ENCODE measurements around the gene VTN. TPM values are rescaled to one million over a fixed set of nuclear protein-coding genes. Genes with fewer than 3 reads are reported as not detected.
A peak's percentile ranks its signal among the peaks of the same experiment; 100 is the strongest.
"Not testable (repeated sequence)": the region's sequence is repeated elsewhere in the genome, so short reads cannot be mapped to it uniquely, and the experiment has no call there.

Gene VTN
- total and polyA plus RNA-seq, 11 donors: 16.9 to 120 (median 65.3) TPM

- peaks cover 0 to 61% (median 41%) of the 10 kb centered on the region in 12 donors for H3K4me1 ChIP-seq
- H3K27ac ChIP-seq: peak overlapping the region in 1 of 12 donors; percentile 99
- H3K36me3 ChIP-seq: peaks cover 4 to 63% (median 61%) of the 10 kb centered on the region in 9 donors
- TF ChIP-seq CTCF (IDR thresholded peaks at IDR 0.05) (no peak), POLR2A (IDR thresholded peaks at IDR 0.05) (no peak)
- WGBS, 4 donors: 87 to 97% (median 88%) methylated on average over 6 of the region's 6 CpGs
- no peaks in the 10 kb centered on the region for H3K27me3 ChIP-seq
- DNase-seq: no peak
- ATAC-seq: no peak
- no peak overlapping the region for H3K4me3 ChIP-seq
- no peaks in the 10 kb centered on the region for H3K9me3 ChIP-seq
- intact Hi-C loops (cut with DNase I): no loop called here
Measured at GRCh38 chr17:28340374-28340773, 29.7 kb downstream of the VTN start.

- Histone ChIP-seq H3K27ac (peak overlapping the region in 11 of 12 donors; percentile 15 to 100 (median 98)), H3K4me3 (peak overlapping the region in 1 of 12 donors; percentile 15), H3K36me3 (peaks cover 4 to 54% (median 51%) of the 10 kb centered on the region in 9 donors), H3K27me3 (no peaks in the 10 kb centered on the region), H3K4me1 (peaks cover 0 to 57% (median 41%) of the 10 kb centered on the region in 12 donors), H3K9me3 (no peaks in the 10 kb centered on the region)
- DNase-seq: no peak
- intact Hi-C loops (cut with DNase I): loop anchor here in 3 of 10 donors (5.0 to 10.0 kb wide), 3 partner anchors 605 to 615 kb away; partner anchors contain the start of gene PHF12 (in 2 of the 3)
- no peak for ATAC-seq
- WGBS, 4 donors: 82 to 92% (median 91%) methylated on average over 15 of the region's 15 CpGs
- no peak for TF ChIP-seq POLR2A (IDR thresholded peaks at IDR 0.05)
- TF ChIP-seq CTCF (IDR thresholded peaks at IDR 0.05): no peak
Measured at GRCh38 chr17:28339431-28339830, 30.7 kb downstream of the VTN start.

GRCh38 chr17:28338769-28339212 lies 31.3 kb downstream of the VTN start:
- not testable (repeated sequence) for H3K9me3 ChIP-seq, H3K27me3 ChIP-seq, DNase-seq, ATAC-seq
- Histone ChIP-seq H3K36me3 (peaks cover 1 to 47% (median 45%) of the 10 kb centered on the region in 9 donors), H3K27ac (peak overlapping the region in 11 of 12 donors; percentile 93 to 100 (median 98)), H3K4me1 (peaks cover 0 to 62% (median 48%) of the 10 kb centered on the region in 12 donors), H3K4me3 (peak overlapping the region in 7 of 12 donors; percentile 15 to 93 (median 25))
- WGBS, 4 donors: 69 to 79% (median 75%) methylated on average over 7 to 8 of the region's 8 CpGs
- intact Hi-C loops (cut with DNase I): loop anchor here in 3 of 10 donors (5.0 to 10.0 kb wide), 3 partner anchors 606 to 616 kb away; partner anchors contain the start of gene PHF12 (in 2 of the 3)

GRCh38 chr17:28338056-28338768 lies 31.9 kb downstream of the VTN start:
- ATAC-seq (peak in 1 of 4 donors; percentile 12), DNase-seq (peak in 3 of 5 donors; percentile 50 to 75 (median 65))
- H3K4me1 ChIP-seq: peaks cover 0 to 62% (median 54%) of the 10 kb centered on the region in 12 donors
- H3K27me3 ChIP-seq: no peaks in the 10 kb centered on the region
- intact Hi-C loops (cut with DNase I): loop anchor here in 3 of 10 donors (5.0 to 10.0 kb wide), 3 partner anchors 607 to 617 kb away; partner anchors contain the start of gene PHF12 (in 2 of the 3)
- peak overlapping the region in 10 of 12 donors; percentile 2 to 97 (median 31) for H3K4me3 ChIP-seq
- H3K36me3 ChIP-seq: peaks cover 0 to 41% (median 39%) of the 10 kb centered on the region in 9 donors
- peak in 2 of 12 donors; percentile 7 to 19 for TF ChIP-seq CTCF (IDR thresholded peaks at IDR 0.05)
- TF ChIP-seq POLR2A (IDR thresholded peaks at IDR 0.05): peak in 1 of 2 donors; percentile 31
- H3K27ac ChIP-seq: peak overlapping the region; percentile 62 to 100 (median 98)
- H3K9me3 ChIP-seq: no peaks in the 10 kb centered on the region
- WGBS, 4 donors: 28 to 38% (median 33%) methylated on average over 5 of the region's 5 CpGs
